Measurements from ENCODE around the gene ZNF428. TPM values are rescaled to one million over a fixed set of nuclear protein-coding genes. Genes with fewer than 3 reads are reported as not detected.
A peak's percentile ranks its signal among the peaks of the same experiment; 100 is the strongest.

The ZNF428 gene, protein sequence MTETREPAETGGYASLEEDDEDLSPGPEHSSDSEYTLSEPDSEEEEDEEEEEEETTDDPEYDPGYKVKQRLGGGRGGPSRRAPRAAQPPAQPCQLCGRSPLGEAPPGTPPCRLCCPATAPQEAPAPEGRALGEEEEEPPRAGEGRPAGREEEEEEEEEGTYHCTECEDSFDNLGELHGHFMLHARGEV
- 14.0 and 34.8 TPM in 2 replicates for total RNA-seq (ENCODE audit: low replicate concordance)

DNA sequence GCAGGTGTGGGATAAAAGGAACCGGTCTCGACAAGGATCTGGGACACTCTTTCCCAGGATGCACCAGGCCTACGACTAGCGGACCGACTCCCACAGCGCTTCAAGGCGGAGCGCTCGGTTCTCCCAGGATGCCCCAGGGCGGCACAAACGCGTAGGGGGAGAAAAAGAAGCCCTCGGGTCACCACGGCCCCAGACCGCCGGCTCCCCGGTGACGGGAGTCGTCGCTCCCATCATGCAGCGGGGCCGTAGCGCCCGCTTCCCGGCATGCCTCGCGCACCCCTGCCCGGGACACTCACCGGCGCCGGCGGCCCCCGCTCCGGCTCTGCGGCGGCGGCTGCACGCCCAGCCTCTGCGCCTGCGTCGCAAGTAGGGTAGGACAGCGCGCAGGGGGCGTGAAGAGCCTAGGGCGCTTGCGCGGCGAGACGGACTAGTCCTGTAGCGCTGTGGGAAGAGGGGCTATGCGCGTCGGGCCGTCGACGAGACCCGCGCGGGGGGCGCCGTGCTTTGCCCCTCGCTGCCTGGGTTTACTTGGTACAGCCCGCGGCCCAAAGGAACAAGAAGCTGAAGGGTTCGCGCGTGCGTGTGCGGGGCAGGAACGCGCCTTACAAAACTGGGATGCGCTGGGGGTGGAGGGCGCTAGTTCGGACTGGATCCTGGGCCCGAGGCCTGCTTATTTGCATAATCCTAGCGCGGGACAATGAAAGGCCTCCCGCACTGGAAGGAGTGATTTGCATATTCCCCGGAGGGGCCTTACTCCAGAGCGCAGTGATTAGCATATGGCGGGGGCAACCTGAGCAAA lies at the start of gene ZNF428:
Gene ZNF428, minus strand, starts transcription at position 368 of the 799 bp plus-strand sequence. CDS start 5,325 bp downstream, outside the sequence.
- TF ChIP-seq, protein P1, sequence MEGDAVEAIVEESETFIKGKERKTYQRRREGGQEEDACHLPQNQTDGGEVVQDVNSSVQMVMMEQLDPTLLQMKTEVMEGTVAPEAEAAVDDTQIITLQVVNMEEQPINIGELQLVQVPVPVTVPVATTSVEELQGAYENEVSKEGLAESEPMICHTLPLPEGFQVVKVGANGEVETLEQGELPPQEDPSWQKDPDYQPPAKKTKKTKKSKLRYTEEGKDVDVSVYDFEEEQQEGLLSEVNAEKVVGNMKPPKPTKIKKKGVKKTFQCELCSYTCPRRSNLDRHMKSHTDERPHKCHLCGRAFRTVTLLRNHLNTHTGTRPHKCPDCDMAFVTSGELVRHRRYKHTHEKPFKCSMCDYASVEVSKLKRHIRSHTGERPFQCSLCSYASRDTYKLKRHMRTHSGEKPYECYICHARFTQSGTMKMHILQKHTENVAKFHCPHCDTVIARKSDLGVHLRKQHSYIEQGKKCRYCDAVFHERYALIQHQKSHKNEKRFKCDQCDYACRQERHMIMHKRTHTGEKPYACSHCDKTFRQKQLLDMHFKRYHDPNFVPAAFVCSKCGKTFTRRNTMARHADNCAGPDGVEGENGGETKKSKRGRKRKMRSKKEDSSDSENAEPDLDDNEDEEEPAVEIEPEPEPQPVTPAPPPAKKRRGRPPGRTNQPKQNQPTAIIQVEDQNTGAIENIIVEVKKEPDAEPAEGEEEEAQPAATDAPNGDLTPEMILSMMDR (IDR thresholded peaks at IDR 0.05; ENCODE audit: insufficient read depth, low read length), result no peak
- DNase-seq (ENCODE audit: low read depth), result peak; percentile 87
- peak within 1 kb of the TSS; percentile 95 for H3K4me3 ChIP-seq (ENCODE audit: low read depth, low read length)

DNA sequence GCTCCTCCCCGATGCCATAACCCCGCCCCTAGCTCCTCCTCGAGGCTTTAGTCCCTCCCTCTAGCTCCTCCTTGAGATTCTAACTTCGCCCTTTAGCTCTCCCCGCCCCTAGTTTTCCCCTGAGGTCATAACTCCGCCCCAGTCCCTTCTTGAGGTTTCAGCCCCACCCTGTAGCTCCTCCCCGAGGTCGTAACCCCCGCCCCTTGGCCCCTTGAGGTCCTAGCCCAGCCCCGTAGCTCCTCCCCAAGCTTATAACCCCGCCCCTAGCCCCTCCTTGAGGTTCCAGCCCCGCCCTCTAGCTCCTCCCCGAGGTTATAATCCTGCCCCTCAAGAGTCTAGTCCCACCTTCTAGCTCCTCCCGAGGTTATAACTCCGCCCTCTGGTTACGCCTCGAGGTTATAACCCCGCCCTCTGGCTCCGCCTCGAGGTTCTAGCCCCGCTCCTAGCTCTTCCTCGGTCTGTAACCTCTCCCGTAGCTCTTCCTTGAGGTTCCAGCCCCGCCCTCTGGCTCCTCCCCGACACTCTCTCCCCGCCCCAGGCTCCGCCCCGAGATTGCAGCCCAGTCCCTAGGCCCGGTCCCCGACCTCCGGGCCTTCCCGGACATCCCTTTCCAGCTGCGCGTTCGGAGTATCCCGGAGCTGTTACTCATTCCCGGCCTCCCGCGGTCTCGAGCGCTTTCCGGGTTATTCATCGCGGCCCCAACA lies 49.1 kb upstream of the ZNF428 start:
- H3K4me3 ChIP-seq (ENCODE audit: low read depth, low read length), result peak overlapping the region; percentile 93
- TF ChIP-seq, protein P1 (IDR thresholded peaks at IDR 0.05; ENCODE audit: insufficient read depth, low read length), result no peak
- DNase-seq (ENCODE audit: low read depth), result peak; percentile 100

DNA sequence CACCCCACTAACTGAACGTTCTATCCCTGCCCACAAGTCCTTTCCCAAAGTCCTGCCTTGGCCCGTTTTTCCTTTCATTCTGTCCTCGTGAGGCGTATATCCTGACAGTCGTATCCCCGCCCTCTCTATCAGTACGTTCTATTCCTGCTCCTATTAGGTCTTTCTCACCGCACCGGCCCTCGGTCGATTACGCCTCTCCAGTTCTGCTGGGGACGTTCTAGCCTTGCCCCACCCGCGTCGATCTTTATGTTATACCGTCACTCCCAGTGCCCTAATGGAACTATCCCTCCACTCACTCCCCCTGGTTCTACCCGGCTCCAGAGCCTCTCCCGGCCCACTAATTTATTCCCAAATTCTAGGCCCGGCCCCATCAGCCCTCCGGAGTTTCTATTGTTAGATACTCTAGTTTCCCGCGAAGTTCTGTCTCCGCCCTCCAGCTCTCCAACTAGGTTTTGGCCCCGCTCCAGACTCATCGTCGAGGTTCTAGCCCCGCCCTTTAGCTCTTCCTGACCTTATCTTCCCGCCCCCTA lies 48.5 kb upstream of the ZNF428 start:
- peak overlapping the region; percentile 67 for H3K4me3 ChIP-seq (ENCODE audit: low read depth, low read length)
- DNase-seq (ENCODE audit: low read depth), result no peak
- TF ChIP-seq, protein P1 (IDR thresholded peaks at IDR 0.05; ENCODE audit: insufficient read depth, low read length), result no peak

DNA sequence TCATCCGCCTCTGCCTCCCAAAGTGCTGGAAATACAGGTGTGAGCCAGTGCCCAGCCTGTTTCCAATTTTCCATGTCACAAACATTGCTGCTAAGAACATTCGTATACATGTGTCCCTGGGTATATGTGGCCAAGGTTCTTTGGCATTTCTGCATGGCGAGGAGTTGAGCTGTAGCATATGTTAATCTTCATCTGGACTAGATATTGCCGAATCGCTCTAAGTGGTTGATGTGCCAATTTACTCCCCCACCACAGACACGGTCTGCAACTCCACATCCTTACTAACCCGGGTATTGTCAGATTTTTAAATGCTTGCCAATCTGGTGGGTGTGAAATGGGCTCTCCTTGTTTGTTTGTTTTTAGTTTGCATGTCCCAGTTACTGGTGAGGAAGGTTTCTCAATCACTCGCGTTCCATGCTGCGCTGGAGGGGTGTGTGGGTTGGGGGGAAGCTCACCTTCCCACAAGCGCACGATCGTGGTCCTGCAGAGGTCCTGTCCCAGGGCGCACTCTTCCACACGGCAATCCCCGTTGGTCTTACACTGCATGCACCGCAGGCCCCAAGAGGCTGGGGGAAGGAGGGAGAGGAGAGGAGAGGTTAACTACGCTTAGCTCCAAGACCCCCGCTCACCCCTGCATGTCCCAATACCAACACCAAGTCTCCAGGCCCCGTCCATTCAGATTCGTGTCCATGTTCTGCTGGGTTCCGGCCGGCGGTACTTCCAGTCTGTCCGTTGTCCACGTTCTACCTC lies 47.9 kb upstream of the ZNF428 start:
- DNase-seq (ENCODE audit: low read depth), result no peak
- TF ChIP-seq, protein P1 (IDR thresholded peaks at IDR 0.05; ENCODE audit: insufficient read depth, low read length), result no peak
- H3K4me3 ChIP-seq (ENCODE audit: low read depth, low read length), result peak overlapping the region; percentile 67

DNA sequence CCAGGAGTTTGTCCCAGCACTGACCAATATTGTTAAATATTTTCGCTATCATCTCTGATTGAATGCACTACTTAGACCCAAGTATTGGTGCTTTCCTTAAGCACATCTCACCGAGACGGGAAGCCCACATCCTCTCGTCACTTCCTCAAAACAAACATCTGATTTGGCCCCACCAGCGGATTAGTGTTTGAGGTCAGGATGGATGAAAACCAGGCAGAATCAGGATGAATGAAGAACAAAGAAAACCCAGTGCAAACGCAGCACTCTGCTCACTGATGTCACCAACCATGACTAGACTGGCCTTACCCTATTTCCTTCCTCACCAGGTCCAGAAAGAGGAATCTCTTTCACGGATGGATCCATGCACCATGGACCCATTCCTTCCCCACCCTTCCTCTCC lies 44.6 kb upstream of the ZNF428 start:
- DNase-seq (ENCODE audit: low read depth), result no peak
- H3K4me3 ChIP-seq (ENCODE audit: low read depth, low read length), result no peak overlapping the region
- TF ChIP-seq, protein P1 (IDR thresholded peaks at IDR 0.05; ENCODE audit: insufficient read depth, low read length), result no peak

DNA sequence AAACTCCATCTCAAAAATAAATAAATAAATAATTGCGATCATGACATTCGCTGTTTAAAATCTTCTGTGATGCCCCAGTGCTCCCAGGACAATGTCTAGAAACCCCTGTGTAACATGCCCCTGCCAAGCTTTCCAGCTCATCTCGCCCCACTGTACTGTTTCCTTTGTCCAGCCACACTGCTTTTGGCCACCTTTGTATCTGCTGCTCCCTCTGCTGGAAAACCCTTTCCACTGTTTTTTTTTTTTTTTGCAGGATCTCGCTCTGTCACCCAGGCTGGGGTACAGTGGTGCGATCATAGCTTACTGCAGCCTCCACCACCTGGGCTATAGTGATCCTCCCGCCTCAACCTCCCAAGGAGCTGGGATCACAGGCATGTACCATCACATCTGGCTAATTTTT lies 43.1 kb upstream of the ZNF428 start:
- no peak for DNase-seq (ENCODE audit: low read depth)
- H3K4me3 ChIP-seq (ENCODE audit: low read depth, low read length), result no peak overlapping the region
- TF ChIP-seq, protein P1 (IDR thresholded peaks at IDR 0.05; ENCODE audit: insufficient read depth, low read length), result peak; percentile 45
